NK-92 treated with Interleukin-12 subunit alpha and Interleukin-12 subunit beta, amount 100 ng/mL, for 24 hours (cell line): Measurements from ENCODE around the gene UGT1A10.
"Not testable (repeated sequence)": the region's sequence is repeated elsewhere in the genome, so short reads cannot be mapped to it uniquely, and the experiment has no call there.

Experiments
- DNase-seq: peaks from one replicate; lab custom pipeline; 2025; lab: John Stamatoyannopoulos, UW

The UGT1A10 gene

GRCh38 chr2:233655943-233656342 lies 19.7 kb downstream of the UGT1A10 start:
- DNase-seq = not testable (repeated sequence)

GRCh38 chr2:233656443-233656842 lies 20.2 kb downstream of the UGT1A10 start:
- no peak for DNase-seq

- DNase-seq = no peak
Observed at GRCh38 chr2:233658610-233659009, 22.4 kb downstream of the UGT1A10 start.

DNA sequence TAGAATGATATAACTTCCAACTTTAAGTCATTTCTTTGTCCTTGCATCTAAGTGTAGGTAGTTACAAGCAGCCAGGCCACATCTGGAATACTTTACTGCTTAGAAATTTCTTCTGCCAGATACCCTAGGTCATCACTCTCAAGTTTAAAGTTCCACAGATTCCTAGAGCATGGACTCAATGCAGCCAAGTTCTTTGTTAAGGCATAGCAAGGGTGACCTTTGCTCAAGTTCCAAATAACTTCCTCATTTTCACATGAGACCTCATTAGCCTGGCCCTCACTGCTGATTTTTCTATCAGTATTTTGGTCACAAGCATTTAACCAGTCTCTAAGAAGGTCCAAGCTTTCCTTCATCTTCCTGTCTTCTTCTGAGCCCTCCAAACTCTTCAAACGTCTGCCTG lies 27.7 kb downstream of the UGT1A10 start:
- DNase-seq = no peak

GRCh38 chr2:233668605-233669260 lies 32.5 kb downstream of the UGT1A10 start:
- no peak for DNase-seq

DNA sequence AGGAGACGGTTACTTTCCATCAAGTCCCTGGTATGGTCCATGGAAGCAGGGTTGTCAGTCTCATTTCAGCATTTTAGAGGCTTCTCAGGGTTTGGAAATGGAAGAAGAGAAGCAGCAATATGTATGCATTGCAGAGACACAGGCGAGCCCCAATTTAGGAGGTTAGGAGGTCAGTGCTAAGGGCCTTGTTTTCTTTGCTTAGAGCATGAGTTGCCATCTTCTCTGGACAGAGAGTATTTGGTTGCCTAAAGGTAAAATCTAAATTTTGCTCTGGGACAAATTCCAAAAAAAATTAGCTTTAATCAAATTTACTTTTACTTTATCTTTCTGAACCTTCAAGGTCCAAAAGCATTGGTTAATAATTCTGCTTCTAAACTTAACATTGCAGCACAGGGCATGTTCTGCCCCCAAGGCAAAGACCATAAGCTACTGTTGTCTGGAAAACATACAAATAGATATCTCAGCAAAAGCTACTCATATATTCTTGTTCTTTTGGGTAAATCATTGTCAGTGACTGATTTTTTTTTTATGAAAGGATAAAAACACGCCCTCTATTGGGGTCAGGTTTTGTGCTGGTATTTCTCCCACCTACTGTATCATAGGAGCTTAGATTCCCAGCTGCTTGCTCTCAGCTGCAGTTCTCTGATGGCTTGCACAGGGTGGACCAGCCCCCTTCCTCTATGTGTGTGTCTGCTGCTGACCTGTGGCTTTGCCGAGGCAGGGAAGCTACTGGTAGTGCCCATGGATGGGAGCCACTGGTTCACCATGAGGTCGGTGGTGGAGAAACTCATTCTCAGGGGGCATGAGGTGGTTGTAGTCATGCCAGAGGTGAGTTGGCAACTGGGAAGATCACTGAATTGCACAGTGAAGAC lies 35.3 kb downstream of the UGT1A10 start, which contains the start of gene UGT1A9:
Gene UGT1A9, plus strand, starts transcription at position 609 of the 872 bp plus-strand sequence. Its CDS starts 37 bp downstream, at position 646.
- DNase-seq = no peak

- DNase-seq = no peak
Observed at GRCh38 chr2:233672886-233673285, 36.6 kb downstream of the UGT1A10 start.

DNA sequence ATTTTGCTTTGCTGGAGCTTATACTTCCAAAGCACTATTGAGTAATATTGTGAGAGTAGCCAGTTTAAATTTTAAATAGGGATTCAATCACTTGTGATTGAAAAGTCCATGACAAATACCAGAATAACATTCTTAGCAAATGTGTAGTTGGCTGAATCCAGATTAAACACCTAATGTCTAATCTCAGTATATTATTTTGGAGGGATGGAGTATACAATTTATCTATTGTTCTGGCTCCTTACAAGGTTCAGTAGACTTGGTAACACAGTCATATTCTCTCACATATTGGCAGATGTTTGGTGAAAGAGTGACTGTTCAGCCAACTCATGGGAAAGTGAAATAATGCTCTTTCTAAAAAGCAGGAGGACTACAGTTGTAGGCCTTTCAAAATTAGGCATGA lies 37.6 kb downstream of the UGT1A10 start:
- no peak for DNase-seq

DNA sequence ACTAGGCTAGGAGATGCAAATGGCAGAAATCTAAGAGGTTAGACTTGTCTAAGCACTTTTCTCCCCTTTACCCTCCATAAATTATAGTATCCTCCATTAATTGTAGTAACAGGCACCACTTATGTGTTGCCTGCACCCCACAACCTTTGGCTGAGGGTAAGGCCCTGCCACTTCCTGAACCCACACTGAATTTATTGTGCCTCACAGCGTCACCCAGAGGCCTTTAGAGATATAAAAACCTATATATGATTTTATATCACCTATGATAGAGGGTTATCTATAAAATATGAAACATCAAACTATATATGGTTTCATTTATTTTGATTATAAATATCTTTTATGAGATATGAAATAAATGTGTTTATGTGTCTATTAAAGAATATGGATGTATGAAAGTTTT lies 38.1 kb downstream of the UGT1A10 start:
- no peak for DNase-seq

- no peak for DNase-seq
Observed at GRCh38 chr2:233674995-233675394, 38.7 kb downstream of the UGT1A10 start.

- no peak for DNase-seq
Observed at GRCh38 chr2:233676046-233676445, 39.8 kb downstream of the UGT1A10 start.

DNA sequence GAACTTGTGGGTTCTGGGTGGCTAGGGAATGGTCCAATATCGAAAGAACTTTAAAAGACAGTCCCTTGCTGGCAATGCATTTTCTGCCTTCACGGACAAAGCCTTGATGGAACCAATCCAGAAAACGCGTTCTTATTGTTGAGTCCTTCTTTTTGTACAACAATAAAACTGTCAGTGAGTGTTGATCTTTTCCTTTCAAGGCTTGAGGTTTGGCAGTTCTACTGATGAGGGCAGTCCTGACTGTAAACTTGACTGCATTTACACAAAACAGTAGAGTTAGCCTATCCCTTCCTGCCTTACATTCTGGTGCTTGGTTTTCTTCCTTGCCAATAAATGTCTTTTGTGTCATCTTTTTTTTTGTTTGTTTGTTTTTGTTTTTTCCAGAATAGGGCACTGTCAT lies 42.9 kb downstream of the UGT1A10 start:
- no peak for DNase-seq

DNA sequence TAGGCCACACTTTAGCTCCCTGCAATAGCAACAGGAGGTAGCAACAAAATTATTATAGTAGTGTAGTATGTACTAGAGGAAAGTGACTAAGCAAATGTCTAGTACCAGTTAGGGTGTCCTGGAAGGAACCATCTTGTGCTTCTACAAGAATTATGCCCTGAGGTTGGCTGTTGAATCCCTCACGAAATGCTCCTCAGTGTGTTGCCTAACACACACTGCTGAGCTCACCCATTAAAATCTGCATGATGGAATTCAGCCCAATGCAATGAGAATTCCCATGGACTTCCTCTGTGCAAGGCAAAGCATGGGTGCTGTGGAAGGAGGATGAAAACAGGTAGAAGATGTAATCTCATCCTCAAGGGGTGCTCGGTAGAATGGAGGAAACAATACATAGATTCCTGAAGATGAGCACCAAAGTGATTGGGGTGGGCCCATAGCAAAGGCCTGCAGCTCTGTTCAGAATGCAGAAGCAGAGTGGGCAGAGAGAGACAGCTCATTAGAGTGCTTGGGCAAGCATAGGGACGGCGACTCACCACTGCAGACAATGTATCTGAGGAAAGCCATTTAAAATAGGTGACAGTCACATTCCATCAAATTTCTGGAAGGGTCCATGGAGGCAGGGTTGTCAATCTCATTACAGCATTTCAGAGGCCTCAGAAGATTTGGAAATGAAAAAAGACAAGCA lies 44.3 kb downstream of the UGT1A10 start:
- DNase-seq = no peak

DNA sequence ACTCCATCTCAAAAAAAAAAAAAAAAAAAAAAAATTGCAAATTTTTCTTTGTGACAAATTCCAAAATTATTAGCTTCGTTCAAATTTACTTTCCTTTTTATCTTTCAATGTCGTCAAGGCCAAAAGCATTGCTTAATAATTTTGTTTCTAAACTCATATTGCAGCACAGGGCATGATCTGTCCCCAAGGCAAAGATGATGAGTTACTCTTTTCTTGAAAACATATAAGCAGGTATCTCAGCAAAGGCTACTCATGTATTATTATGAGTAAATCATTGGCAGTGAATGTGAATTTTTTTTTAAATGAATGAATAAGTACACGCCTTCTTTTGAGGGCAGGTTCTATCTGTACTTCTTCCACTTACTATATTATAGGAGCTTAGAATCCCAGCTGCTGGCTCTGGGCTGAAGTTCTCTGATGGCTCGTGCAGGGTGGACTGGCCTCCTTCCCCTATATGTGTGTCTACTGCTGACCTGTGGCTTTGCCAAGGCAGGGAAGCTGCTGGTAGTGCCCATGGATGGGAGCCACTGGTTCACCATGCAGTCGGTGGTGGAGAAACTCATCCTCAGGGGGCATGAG lies 45.4 kb downstream of the UGT1A10 start, which contains the start of gene UGT1A7:
Gene UGT1A7, plus strand, starts transcription at position 381 of the 579 bp plus-strand sequence. Its CDS starts 37 bp downstream, at position 418.
- no peak for DNase-seq

GRCh38 chr2:233684640-233685039 lies 48.4 kb downstream of the UGT1A10 start:
- DNase-seq = no peak

DNA sequence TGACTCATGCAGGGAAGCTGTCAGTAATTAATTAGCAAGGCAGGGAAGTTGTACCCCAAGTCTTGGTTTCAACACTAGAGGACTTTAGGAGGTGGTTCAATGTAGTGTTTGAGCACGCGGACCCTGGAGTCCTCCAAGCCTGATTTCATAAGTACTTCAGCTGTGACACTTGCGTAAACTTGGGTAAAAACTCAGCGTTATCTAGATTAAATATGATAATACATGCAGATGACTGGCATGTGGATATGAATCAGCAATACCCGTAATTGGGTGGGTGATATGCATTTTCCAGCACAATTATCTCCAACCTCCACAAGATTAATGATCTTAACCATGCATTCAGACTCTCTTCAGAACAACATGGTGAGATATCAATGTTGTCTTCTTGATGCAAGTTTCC lies 50.7 kb downstream of the UGT1A10 start:
- DNase-seq = no peak

DNA sequence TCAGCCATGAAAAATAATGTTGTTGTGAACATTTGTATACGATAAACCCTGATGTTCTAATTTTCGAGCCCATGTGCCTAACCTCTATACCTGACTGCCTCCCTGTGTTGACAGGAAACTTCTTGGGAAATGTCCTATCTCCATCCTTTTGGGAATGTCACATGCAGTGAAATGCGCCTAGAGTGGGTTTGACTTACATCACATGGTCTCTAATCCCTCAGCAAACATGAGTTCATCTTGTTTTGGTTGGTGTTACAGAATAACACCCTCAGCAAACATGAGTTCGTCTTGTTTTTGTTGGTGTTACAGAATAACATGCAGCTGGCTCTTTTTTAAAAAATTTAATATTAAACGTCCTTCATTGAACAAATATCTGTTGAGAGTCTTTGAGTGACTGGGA lies 52.1 kb downstream of the UGT1A10 start:
- DNase-seq = no peak

DNA sequence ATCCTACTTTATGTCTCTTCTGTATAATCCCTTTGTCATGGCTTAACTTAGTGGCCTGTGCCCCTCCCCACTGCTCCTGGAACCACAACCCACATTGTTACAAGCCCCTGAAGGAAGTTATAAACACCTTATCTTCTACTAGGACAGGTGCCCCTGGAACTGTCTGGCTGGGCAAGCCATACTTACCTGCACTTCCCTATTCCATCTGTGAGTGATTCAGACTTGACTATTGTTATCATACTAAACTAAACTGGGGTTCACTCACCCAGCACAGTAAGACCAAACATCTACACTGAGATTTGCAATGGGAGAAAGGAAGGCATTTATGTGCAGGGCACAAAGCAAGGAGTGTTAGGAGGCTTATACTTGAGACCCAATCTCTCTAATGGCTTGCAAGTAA lies 52.8 kb downstream of the UGT1A10 start:
- DNase-seq = no peak

DNA sequence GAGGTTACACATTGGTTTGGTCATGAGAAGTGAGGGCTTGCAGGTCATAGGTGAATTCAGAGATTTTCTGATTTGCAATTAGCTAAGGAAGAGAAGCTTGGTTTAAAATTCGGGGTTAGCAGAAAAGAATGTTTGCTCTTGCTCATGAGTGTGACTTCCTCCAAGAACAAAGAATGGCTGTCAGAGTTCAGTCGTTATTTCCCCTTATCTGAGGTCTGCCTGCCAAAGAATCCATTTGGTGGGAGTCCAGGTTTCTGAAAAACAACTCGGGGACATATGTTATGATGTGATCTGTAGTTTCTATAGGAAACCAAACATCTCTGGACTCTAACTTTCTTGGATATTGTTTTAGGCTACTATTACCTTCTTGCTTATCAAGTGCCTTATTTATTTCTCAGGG lies 53.3 kb downstream of the UGT1A10 start:
- no peak for DNase-seq

DNA sequence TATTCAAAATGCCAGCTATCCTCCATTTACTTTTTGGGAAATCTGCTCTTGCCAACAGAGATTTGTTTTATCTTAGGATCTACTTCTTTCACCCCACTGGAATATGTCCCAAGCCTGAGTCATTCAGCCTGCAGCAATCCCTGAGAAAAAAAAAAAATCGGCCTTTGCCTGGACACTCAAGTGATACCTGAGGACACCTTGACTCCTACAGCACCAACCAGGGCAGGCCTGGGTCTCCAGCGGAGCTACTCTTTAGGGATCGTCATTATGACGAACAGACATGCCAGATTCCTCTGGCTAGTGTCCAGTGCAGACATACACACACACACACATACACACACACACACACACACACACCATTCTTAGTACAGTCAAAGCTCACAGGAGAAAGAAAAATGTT lies 54.2 kb downstream of the UGT1A10 start:
- DNase-seq = no peak

DNA sequence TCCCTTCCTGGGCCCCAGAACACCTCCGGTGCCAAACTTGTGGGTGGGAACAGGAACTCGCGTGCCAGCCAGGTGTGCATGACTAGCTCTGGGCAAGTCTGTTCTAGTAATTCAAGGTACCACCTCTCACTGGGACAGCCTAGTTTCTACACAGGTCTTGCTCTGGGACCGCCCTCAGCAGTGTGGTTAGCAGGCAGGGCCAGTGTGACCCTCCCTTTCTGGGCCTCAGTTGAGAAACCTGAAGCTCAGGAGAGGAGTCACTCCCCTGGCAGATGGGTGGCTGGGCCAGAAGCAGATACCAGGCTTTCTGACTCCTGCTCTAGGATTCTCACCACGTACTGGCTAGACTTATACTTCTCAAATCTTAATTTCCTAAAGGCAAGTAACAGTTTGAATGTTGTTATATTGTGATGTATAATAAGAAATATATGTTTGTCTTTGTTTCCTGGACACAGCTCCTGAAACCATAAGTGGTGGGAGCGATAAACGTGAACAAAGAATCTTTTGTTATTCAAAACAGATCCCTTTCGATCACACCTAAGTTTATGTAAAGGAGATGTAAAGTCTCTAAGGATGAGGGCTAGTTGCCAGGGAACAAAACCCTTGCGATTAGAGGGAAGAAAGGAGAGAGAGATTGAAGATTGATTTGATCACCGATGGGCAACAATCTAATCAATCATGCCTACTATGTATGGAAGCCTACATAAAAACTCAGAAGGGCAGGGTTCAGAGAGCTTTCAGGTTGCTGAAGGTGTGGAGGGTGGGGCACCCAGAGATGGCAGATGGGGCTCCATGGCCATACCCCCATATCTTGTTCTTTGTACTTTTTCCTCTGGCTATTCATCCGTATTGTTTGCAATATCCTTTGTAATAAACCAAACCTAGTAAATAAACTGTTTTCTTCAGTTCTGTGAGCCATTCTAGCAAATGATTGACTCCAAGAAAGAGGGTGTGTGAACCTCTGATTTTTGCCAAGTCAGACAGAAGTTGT lies 55.5 kb downstream of the UGT1A10 start:
- no peak for DNase-seq
